HG03280 (cell line): ENCODE results near the gene TMED8.

ENCODE experiments used
- ATAC-seq: cut with Tn5 transposase; IDR thresholded peaks from one replicate; pipeline ENCODE4 v1.9.1; 2021; ENCODE audit warnings: mild to moderate bottlenecking, moderate library complexity; ENCODE audit not compliant: unreplicated experiment

Gene TMED8

DNA sequence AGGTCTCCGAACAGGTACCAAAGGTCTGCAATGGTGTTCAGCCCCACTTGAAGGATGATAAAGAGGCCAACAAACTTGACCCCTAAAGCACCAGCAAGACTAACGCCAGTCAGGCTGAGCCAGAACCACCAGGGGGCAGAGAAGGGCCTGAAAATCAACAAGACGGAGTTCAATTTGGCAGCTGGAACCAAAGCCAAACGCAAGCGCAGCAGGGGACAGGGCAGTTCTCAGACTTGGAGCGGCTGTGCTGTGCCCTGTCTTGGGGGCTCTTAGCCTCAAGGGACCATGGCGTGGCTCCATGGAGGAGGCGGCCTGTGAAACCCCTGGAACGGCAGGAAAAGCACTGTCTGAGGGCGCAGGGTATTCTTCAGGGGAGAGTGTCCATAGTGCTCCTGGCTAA lies 75.8 kb downstream of the TMED8 start:
- ATAC-seq: peak; percentile 46

DNA sequence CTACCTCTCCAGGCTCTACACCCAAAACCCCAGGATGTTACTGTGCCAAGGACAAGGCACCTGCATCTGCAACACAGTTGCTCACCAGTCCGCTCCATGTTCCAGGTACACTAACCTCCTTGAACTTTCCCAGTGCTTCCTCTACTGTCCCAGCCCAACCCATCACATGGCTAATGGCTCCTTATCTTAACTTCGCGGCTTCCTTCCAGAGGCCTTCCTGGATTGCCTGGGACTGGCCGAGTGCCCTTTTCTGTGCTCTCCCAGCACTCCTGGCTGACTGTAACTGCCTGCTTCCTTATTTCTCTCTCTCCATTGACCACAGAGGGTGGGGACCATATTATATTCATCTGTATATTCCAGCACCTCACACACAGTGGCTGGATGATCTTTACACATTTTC lies 77.1 kb downstream of the TMED8 start:
- ATAC-seq: no peak

DNA sequence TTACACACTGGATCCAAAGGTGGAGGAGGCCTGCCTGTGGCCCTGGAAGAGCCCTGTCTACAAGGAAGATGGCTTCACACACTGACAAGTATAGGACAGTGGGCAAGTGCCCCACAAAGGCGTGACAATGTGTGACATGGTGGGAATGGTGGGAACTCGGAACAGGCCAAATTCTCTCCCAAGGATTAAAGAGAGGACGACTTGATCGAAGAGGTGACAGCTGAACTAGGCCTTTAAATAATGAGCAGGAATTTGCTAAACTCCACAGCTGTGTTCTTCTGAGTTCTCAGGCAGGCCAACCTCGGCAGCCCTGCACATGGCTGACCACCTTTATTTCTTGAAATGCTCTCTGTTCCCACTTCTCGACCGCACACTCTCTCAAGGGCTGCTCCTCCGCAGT lies 80.0 kb downstream of the TMED8 start:
- ATAC-seq: no peak

DNA sequence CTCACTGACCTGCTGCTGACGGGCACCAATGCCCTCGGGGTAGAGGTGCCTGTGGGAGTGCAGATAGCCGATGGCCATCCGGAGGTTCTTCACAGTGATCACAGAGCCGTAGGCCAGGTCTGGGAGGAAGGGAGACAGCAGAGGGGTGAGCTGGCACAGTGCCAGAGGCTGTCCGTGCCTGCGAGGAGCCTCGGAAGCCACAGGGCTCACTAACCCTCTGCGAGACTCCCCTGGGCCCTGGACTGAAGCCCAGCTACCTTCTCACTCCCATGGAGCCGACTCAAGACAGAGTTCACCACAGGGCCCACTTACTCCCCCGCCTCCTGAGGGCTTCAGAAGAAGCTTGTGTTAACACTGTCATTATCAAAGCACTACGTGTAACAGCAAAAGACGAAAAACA lies 80.7 kb downstream of the TMED8 start:
- ATAC-seq: no peak

DNA sequence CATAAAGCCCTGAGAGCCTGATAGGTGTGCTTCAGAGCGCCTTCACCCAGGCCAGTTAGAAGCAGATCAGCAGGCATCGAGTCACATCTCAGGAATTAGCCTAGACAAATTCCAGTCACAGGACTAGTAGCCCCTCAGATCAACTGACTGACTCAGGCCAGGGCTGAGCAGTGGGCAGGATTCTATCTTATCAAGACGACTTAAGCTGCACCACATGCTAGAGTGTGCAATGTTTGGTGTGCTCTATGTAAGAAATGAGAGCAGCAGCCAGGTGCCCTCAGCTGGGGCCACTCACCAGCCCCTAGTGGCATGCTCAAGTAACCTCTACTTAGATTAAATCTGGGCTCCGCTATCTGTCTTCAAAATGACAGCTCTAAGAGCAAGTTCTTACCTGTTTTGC lies 86.2 kb downstream of the TMED8 start:
- ATAC-seq: no peak

DNA sequence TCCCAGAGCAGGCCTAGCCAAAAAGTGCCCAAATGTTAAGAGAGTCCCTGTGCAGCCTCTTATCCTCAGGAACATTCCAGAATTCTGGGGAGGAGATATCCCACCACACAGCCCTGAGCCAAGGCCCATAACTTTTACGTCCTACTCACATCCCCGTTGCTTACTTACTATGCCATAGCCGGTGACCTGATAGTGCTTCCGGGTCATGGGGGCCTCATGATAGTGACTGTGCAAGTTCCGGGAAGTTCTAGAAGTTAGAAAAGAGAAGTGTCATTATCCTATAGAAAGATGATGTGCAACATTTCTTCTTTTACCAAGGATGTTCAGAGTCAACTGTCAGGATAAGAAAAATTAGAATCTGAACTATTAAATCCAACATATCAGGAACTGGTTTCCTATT lies 90.3 kb downstream of the TMED8 start:
- no peak for ATAC-seq
